Neural cell (in vitro differentiated cells): ENCODE measurements around the gene CANX.
A peak's percentile ranks its signal among the peaks of the same experiment; 100 is the strongest.
"Not testable (repeated sequence)": the region's sequence is repeated elsewhere in the genome, so short reads cannot be mapped to it uniquely, and the experiment has no call there.

Experiments
- CTCF ChIP-seq: fragments of 450-650 bp; IDR thresholded peaks from 2 replicates; pipeline ENCODE4 v1.5.1; 2014; ENCODE audit warnings: antibody characterized with exemption, mild to moderate bottlenecking, moderate library complexity; ENCODE audit not compliant: poor library complexity, severe bottlenecking
- EP300 ChIP-seq: fragments of 450-650 bp; conservative IDR thresholded peaks from 2 replicates; pipeline ENCODE4 v1.6.1; 2014; ENCODE audit warnings: antibody characterized with exemption, mild to moderate bottlenecking, moderate library complexity; ENCODE audit not compliant: poor library complexity, severe bottlenecking
- EZH2 ChIP-seq: fragments of 200-600, 300-800 bp; shearing (Covaris generic), sonication (generic); IDR thresholded peaks from 2 replicates; pipeline ENCODE4 v1.6.1; 2014; ENCODE audit warnings: antibody characterized with exemption, low read length, borderline replicate concordance, mild to moderate bottlenecking; ENCODE audit not compliant: insufficient read depth, poor library complexity, severe bottlenecking
- POLR2AphosphoS5 ChIP-seq: IDR thresholded peaks from 2 replicates; pipeline ENCODE4 v1.6.1; 2012
- TAF1 ChIP-seq: IDR thresholded peaks from 2 replicates; pipeline ENCODE4 v1.6.1; 2012; ENCODE audit warnings: low read depth

GRCh38 chr5:179658179-179658856, 40.4 kb upstream of the CANX start:
- TF ChIP-seq POLR2AphosphoS5, result peak; percentile 9
- not testable (repeated sequence) for TF ChIP-seq TAF1, CTCF, EZH2, EP300
